RPMI7951 (cell line): Measurements from ENCODE around the gene ARHGEF12. TPM values are rescaled to one million over a fixed set of nuclear protein-coding genes. Genes with fewer than 3 reads are reported as not detected.

ENCODE experiments used
- DNase-seq: peaks from one replicate; pipeline ENCODE4 v3.0.0-alpha.2; 2012; ENCODE audit warnings: low read depth
- total RNA-seq: library from RNA; depleted of rRNA; stranded (reverse); fragments of >200 nt; shearing (Covaris generic); gene quantifications from 2 replicates; pipeline ENCODE4 v1.2.3, GENCODE V29; 2014; rRNA removed

The ARHGEF12 gene
- total RNA-seq: 42.0 and 46.4 TPM in 2 replicates

GRCh38 chr11:120335908-120336640 lies at the start of gene ARHGEF12:
ARHGEF12 (plus strand) TSS chr11:120336413; CDS start chr11:120337244, 831 bp downstream.
- DNase-seq: peak; percentile 97

- no peak for DNase-seq
Observed at GRCh38 chr11:120288021-120288420, 48.2 kb upstream of the ARHGEF12 start.

GRCh38 chr11:120289426-120289825 lies 46.8 kb upstream of the ARHGEF12 start:
- DNase-seq: no peak

GRCh38 chr11:120290956-120291355 lies 45.3 kb upstream of the ARHGEF12 start:
- no peak for DNase-seq

GRCh38 chr11:120293038-120293800 lies 43.0 kb upstream of the ARHGEF12 start:
- DNase-seq: no peak

GRCh38 chr11:120294096-120294495 lies 42.1 kb upstream of the ARHGEF12 start:
- no peak for DNase-seq

- peak; percentile 29 for DNase-seq
Observed at GRCh38 chr11:120295099-120295498, 41.1 kb upstream of the ARHGEF12 start.

GRCh38 chr11:120296554-120296953 lies 39.7 kb upstream of the ARHGEF12 start:
- no peak for DNase-seq

GRCh38 chr11:120298461-120298860 lies 37.8 kb upstream of the ARHGEF12 start:
- no peak for DNase-seq

- DNase-seq: no peak
Observed at GRCh38 chr11:120302001-120302805, 34.0 kb upstream of the ARHGEF12 start.

- DNase-seq: peak; percentile 69
Observed at GRCh38 chr11:120303004-120303637, 33.1 kb upstream of the ARHGEF12 start.

- DNase-seq: no peak
Observed at GRCh38 chr11:120304526-120304925, 31.7 kb upstream of the ARHGEF12 start.

- no peak for DNase-seq
Observed at GRCh38 chr11:120305286-120305685, 30.9 kb upstream of the ARHGEF12 start.

- peak; percentile 88 for DNase-seq
Observed at GRCh38 chr11:120306519-120307242, 29.5 kb upstream of the ARHGEF12 start.

GRCh38 chr11:120307476-120307875 lies 28.7 kb upstream of the ARHGEF12 start:
- no peak for DNase-seq

- no peak for DNase-seq
Observed at GRCh38 chr11:120308081-120308480, 28.1 kb upstream of the ARHGEF12 start.

- DNase-seq: no peak
Observed at GRCh38 chr11:120310870-120311269, 25.3 kb upstream of the ARHGEF12 start.

- DNase-seq: no peak
Observed at GRCh38 chr11:120314861-120315260, 21.4 kb upstream of the ARHGEF12 start.

- no peak for DNase-seq
Observed at GRCh38 chr11:120316880-120317688, 19.1 kb upstream of the ARHGEF12 start.
